Endothelial cell (in vitro differentiated cells): Measurements from ENCODE around the gene NUDT22. TPM values are rescaled to one million over a fixed set of nuclear protein-coding genes. Genes with fewer than 3 reads are reported as not detected.

Source experiments
- DNase-seq: peaks from one replicate; pipeline ENCODE4 v3.0.0; 2021; ENCODE audit warnings: low spot score
- H3K27ac Mint-ChIP-seq: one replicate; pipeline ENCODE4 v1.8.0; 2021; ENCODE audit warnings: mixed read lengths, inconsistent platforms; ENCODE audit not compliant: unreplicated experiment
- H3K27me3 Mint-ChIP-seq: one replicate; pipeline ENCODE4 v1.8.0; 2021; ENCODE audit warnings: mild to moderate bottlenecking, moderate library complexity, mixed read lengths, inconsistent platforms; ENCODE audit not compliant: unreplicated experiment
- H3K36me3 Mint-ChIP-seq: one replicate; pipeline ENCODE4 v1.8.0; 2021; ENCODE audit warnings: mild to moderate bottlenecking, low read depth, mixed read lengths, inconsistent platforms; ENCODE audit not compliant: unreplicated experiment
- H3K4me1 Mint-ChIP-seq: one replicate; pipeline ENCODE4 v1.8.0; 2021; ENCODE audit warnings: mild to moderate bottlenecking, mixed read lengths, inconsistent platforms; ENCODE audit not compliant: unreplicated experiment
- H3K4me3 Mint-ChIP-seq: one replicate; pipeline ENCODE4 v1.8.0; 2021; ENCODE audit warnings: mild to moderate bottlenecking, mixed read lengths, inconsistent platforms; ENCODE audit not compliant: unreplicated experiment
- H3K9me3 Mint-ChIP-seq: one replicate; pipeline ENCODE4 v1.8.0; 2021; ENCODE audit warnings: mixed read lengths, inconsistent platforms; ENCODE audit not compliant: unreplicated experiment
- total RNA-seq: library from RNA; stranded (reverse); fragmentation: NEBNext Ultra II Directional; extraction: Animal tissue kit (Norgen Biotek cat#: 25700); gene quantifications from one replicate; pipeline ENCODE4 v1.2.1, GENCODE V29; 2021; ENCODE audit not compliant: unreplicated experiment
- TF ChIP-seq, protein P1 (sequence below): fragments of 200-600 bp; sonication (generic); IDR thresholded peaks from one replicate; pipeline ENCODE4 v1.5.0; 2021; ENCODE audit warnings: antibody characterized with exemption; ENCODE audit not compliant: unreplicated experiment

Gene NUDT22
- total RNA-seq, 1 donor from 2014 or later: 21.2 TPM

DNA sequence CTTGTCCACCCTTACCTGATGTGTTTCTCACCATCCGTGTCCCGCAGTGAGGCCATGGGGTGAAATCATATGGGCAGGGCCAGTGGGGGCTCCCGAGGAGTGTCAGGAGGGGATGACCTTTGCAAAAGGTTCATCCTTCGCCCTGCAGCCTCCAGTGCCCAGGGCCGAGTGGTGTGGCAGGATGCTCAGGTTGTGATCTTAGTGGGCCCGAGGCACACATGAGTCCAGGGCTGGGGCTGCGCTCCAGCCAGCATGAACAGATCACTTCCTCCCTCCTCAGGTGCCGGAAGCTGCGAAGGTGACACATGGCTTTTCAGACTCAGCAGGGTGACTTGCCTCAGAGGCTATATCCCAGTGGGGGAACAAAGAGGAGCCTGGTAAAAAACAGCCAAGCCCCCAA is 12.0 kb downstream of the NUDT22 start:
- DNase-seq: no peak
- Mint-ChIP-seq H3K27ac (no peak overlapping the region), H3K9me3 (no peaks in the 10 kb centered on the region), H3K4me1 (peaks cover 11% of the 10 kb centered on the region), H3K4me3 (no peak overlapping the region), H3K27me3 (peaks cover 26% of the 10 kb centered on the region), H3K36me3 (peaks cover 5% of the 10 kb centered on the region)
- TF ChIP-seq, protein P1, sequence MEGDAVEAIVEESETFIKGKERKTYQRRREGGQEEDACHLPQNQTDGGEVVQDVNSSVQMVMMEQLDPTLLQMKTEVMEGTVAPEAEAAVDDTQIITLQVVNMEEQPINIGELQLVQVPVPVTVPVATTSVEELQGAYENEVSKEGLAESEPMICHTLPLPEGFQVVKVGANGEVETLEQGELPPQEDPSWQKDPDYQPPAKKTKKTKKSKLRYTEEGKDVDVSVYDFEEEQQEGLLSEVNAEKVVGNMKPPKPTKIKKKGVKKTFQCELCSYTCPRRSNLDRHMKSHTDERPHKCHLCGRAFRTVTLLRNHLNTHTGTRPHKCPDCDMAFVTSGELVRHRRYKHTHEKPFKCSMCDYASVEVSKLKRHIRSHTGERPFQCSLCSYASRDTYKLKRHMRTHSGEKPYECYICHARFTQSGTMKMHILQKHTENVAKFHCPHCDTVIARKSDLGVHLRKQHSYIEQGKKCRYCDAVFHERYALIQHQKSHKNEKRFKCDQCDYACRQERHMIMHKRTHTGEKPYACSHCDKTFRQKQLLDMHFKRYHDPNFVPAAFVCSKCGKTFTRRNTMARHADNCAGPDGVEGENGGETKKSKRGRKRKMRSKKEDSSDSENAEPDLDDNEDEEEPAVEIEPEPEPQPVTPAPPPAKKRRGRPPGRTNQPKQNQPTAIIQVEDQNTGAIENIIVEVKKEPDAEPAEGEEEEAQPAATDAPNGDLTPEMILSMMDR: no peak

DNA sequence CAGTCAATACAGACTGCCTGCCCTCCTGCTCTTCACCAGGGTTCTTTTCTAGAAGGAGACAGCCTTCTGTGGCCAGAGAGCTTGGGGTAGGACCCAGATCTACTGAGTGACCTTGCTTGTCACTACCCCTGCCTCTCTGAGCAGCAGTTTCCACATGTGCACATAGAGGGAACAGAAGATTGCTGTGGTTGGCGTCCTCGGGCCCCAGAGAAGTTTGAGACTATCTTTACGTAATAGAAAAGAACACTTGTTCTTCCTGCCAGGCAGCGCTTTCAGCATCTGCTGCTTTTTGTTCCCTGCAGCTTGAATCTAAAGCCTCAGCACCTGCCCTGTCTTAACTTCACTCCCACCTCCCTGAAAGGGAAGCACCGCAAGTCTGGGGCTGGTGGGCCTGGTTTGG is 12.9 kb downstream of the NUDT22 start:
- Mint-ChIP-seq H3K4me3 (no peak overlapping the region), H3K27ac (peak overlapping the region; percentile 9), H3K4me1 (peaks cover 11% of the 10 kb centered on the region), H3K9me3 (no peaks in the 10 kb centered on the region), H3K27me3 (peaks cover 25% of the 10 kb centered on the region), H3K36me3 (peaks cover 11% of the 10 kb centered on the region)
- no peak for DNase-seq
- TF ChIP-seq, protein P1: no peak

DNA sequence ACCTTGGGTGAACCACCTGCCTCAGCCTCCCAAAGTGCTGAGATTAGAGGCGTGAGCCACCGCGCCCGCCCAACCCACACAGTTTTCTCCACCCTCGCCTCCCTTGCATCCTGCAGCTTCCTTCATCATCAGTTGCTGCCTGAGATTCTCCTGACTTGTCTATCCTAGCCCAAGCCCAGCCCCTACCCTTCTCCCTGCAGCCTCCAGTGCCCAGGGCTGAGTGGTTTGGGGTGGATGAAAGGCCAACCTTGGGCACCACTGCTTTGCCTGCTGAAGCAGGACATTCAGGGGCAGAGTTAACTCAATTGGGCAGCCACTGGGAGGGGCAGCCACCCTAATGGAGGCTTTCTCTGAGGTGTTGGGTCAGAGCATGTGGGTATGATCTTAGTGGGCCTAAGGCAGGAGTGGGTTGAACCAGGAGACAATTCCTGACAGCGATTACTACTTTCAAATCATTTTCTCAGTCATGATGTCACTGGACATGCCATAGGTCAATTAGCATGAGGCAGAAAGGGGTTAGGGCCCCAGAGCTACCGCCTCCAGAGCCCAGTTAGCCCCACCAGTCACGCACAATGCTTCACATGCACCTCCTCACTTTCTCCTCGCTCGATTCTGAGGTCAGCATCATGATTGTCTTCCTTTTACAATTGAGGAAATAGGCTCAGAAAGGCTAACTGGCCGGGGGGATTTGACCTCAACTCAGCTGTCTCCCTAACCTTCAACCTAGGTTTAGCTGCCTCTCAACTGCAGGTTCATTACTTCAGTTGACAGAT is 13.8 kb downstream of the NUDT22 start:
- peak overlapping the region; percentile 90 for H3K27ac Mint-ChIP-seq

DNA sequence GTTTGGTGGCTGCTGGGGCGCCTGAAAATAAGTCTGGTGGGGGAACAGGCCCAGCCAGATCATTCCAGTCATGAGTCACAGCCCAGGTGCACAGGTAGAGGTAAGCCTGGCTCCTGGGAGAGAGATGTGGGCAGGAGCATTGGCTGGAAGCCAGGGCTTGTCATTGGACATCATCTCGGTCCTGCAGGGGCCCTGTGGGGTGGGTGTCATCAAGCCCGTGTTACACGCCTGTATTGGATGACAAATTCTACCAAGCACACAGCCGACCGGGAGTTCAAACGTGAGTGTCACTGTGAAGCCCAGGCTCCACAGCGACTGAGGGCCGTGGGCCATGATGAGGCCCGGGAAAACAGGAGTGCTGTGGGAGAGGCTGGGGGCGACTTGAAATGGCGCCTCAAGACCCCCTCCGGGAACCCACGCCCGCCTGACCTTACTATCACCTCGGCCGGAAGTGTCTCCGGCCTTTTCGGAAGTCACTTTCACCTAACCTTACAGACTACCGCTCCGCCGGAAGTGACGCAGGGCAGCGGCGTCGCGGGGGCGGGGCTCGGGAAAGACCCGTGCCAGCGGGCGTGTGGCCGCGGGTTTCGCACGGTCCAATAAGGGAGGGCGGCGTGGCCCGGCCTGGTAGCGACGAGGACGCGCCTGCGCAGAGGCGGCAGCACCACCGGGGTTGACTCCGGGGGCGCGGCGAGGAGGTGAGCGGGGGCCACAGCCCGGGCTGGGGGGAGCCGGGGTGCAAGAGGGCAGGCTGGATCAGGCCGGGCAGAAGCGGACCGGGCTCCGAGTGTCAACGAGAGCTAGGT is 14.6 kb downstream of the NUDT22 start, which contains the start of gene FKBP2:
FKBP2 (plus strand) TSS at position 661 of the 806 bp plus-strand sequence. CDS start 1,293 bp downstream, outside the sequence.
- Mint-ChIP-seq H3K4me1 (peaks cover 8% of the 10 kb centered on the region), H3K9me3 (no peaks in the 10 kb centered on the region), H3K36me3 (peaks cover 6% of the 10 kb centered on the region), H3K27me3 (peaks cover 19% of the 10 kb centered on the region), H3K27ac (peak within 1 kb of the TSS; percentile 90), H3K4me3 (peak within 1 kb of the TSS; percentile 90)
- TF ChIP-seq, protein P1: no peak
- peak; percentile 95 for DNase-seq

More for the DNA sequence above, 13.8 kb downstream of the NUDT22 start:
- Mint-ChIP-seq H3K27me3 (peaks cover 25% of the 10 kb centered on the region), H3K36me3 (peaks cover 11% of the 10 kb centered on the region), H3K9me3 (no peaks in the 10 kb centered on the region), H3K4me3 (peak overlapping the region; percentile 90), H3K4me1 (peaks cover 11% of the 10 kb centered on the region)
- TF ChIP-seq, protein P1: no peak
- no peak for DNase-seq

- H3K4me3 Mint-ChIP-seq: peak overlapping the region; percentile 90
- peaks cover 18% of the 10 kb centered on the region for H3K27me3 Mint-ChIP-seq
- DNase-seq: peak; percentile 100
- no peaks in the 10 kb centered on the region for H3K9me3 Mint-ChIP-seq
- no peak overlapping the region for H3K27ac Mint-ChIP-seq
- TF ChIP-seq, protein P1: no peak
- peaks cover 6% of the 10 kb centered on the region for H3K36me3 Mint-ChIP-seq
- peaks cover 8% of the 10 kb centered on the region for H3K4me1 Mint-ChIP-seq
Observed at GRCh38 chr11:64241241-64241490, 15.1 kb downstream of the NUDT22 start.
